EH (cell line): ENCODE data around the gene HLA-DMA.
"Not testable (repeated sequence)": the region's sequence is repeated elsewhere in the genome, so short reads cannot be mapped to it uniquely, and the experiment has no call there.

Experiments
- DNase-seq: peaks from one replicate; pipeline ENCODE4 v3.0.0-alpha.2; 2015; ENCODE audit warnings: low read depth

HLA-DMA gene

GRCh38 chr6:32954986-32955802, 2.3 kb upstream of the HLA-DMA start:
- peak; percentile 36 for DNase-seq

GRCh38 chr6:32954267-32954666, 1.4 kb upstream of the HLA-DMA start:
- DNase-seq, result no peak

GRCh38 chr6:32953775-32954174, 878 bp upstream of the HLA-DMA start:
- no peak for DNase-seq

- DNase-seq, result no peak
Measured at GRCh38 chr6:32950449-32950848, 2.4 kb downstream of the HLA-DMA start.

- DNase-seq, result no peak
Measured at GRCh38 chr6:32950010-32950409, 2.9 kb downstream of the HLA-DMA start.

GRCh38 chr6:32949113-32949512, 3.8 kb downstream of the HLA-DMA start:
- no peak for DNase-seq

- DNase-seq, result peak; percentile 60
Measured at GRCh38 chr6:32947552-32948465, 5.1 kb downstream of the HLA-DMA start.

GRCh38 chr6:32946893-32947292, 6.0 kb downstream of the HLA-DMA start:
- no peak for DNase-seq

- DNase-seq, result no peak
Measured at GRCh38 chr6:32945953-32946352, 6.9 kb downstream of the HLA-DMA start.

GRCh38 chr6:32945108-32945760, 7.7 kb downstream of the HLA-DMA start:
- DNase-seq, result no peak

- no peak for DNase-seq
Measured at GRCh38 chr6:32943864-32944649, 8.8 kb downstream of the HLA-DMA start.

- DNase-seq, result not testable (repeated sequence)
Measured at GRCh38 chr6:32942555-32943123, 10.3 kb downstream of the HLA-DMA start.

- no peak for DNase-seq
Measured at GRCh38 chr6:32941214-32941768, 11.6 kb downstream of the HLA-DMA start.

- DNase-seq, result peak; percentile 77
Measured at GRCh38 chr6:32940656-32941213, 12.2 kb downstream of the HLA-DMA start, which contains the start of gene HLA-DMB. Gene HLA-DMB, minus strand, starts transcription at chr6:32941028. Its CDS starts 221 bp downstream, at chr6:32940807.

- DNase-seq, result no peak
Measured at GRCh38 chr6:32938494-32938893, 14.4 kb downstream of the HLA-DMA start.

- DNase-seq, result no peak
Measured at GRCh38 chr6:32937230-32937633, 15.7 kb downstream of the HLA-DMA start.

GRCh38 chr6:32936239-32937152, 16.4 kb downstream of the HLA-DMA start:
- no peak for DNase-seq

GRCh38 chr6:32935551-32936238, 17.2 kb downstream of the HLA-DMA start:
- no peak for DNase-seq

- DNase-seq, result peak; percentile 77
Measured at GRCh38 chr6:32933661-32934085, 19.2 kb downstream of the HLA-DMA start.
